ENCODE results near the gene CDKAL1. TPM values are rescaled to one million over a fixed set of nuclear protein-coding genes. Genes with fewer than 3 reads are reported as not detected.

The CDKAL1 gene
- total and polyA plus RNA-seq, 10 of the 15 experiments (the other 5 are each of a cell fraction or from before 2014, with no cell fraction given), result 10.7 to 26.9 (median 17.3) TPM

- in situ Hi-C loops (cut with MboI) (no loop called here), intact Hi-C loops (cut with micrococcal nuclease; ENCODE audit: unreplicated experiment) (no loop called here)
- RAD21 ChIA-PET (ENCODE audit: unreplicated experiment), result no interaction called here
- POLR2A ChIA-PET, result no interaction called here
- ATAC-seq (no peak), FAIRE-seq (no peak), DNase-seq (ENCODE audit: low read depth, low spot score) (no peak)
- Histone ChIP-seq H3K27me3 (replicated peaks in 1 of 2; ENCODE audit: control insufficient read depth in 2 of 2, insufficient read depth in 2 of 2, low read length in 1 of 2) (no peaks in the 10 kb centered on the region), H4K20me1 (ENCODE audit: control insufficient read depth, insufficient read depth) (no peaks in the 10 kb centered on the region), H3K27ac (ENCODE audit: control insufficient read depth, insufficient read depth) (no peak overlapping the region), H3K4me1 (ENCODE audit: control insufficient read depth, insufficient read depth, low read length) (no peaks in the 10 kb centered on the region), H3K36me3 (ENCODE audit: control insufficient read depth in 2 of 2, insufficient read depth in 2 of 2, low read length in 1 of 2) (no peaks in the 10 kb centered on the region), H3K9me3 (replicated peaks; ENCODE audit: control insufficient read depth, insufficient read depth, low read length) (no peaks in the 10 kb centered on the region; the same call in 2 of the 3 replicates), H2AFZ (ENCODE audit: control insufficient read depth, low read depth, low read length) (no peak overlapping the region), H3K9ac (ENCODE audit: control insufficient read depth, insufficient read depth, low read length) (no peak overlapping the region), H3K4me2 (ENCODE audit: control insufficient read depth, insufficient read depth) (no peak overlapping the region), H3K79me2 (ENCODE audit: control insufficient read depth, insufficient read depth, low read length) (no peaks in the 10 kb centered on the region), H3K4me3 (no peak overlapping the region)
- CTCF ChIA-PET, result no interaction called here
- BruUV-seq (replicated peaks), result no TSS peak
- 58% methylated on average over 4 of the region's 4 CpGs for WGBS (ENCODE audit: insufficient coverage, insufficient replicate concordance, low lambda C conversion rate, missing lambda C conversion rate)
- TF ChIP-seq LARP7 (IDR thresholded peaks at IDR 0.05), result no peak
- TF ChIP-seq CHD4 (IDR thresholded peaks at IDR 0.05), result no peak
- TF ChIP-seq ZNF384 (IDR thresholded peaks at IDR 0.05; ENCODE audit: borderline replicate concordance, low read depth, low read length), result no peak
- no peak for TF ChIP-seq ASH2L (IDR thresholded peaks at IDR 0.05; ENCODE audit: borderline replicate concordance, low read depth)
- no peak for TF ChIP-seq RELA (IDR thresholded peaks at IDR 0.05; ENCODE audit: borderline replicate concordance, partially characterized antibody)
- TF ChIP-seq, protein P1, sequence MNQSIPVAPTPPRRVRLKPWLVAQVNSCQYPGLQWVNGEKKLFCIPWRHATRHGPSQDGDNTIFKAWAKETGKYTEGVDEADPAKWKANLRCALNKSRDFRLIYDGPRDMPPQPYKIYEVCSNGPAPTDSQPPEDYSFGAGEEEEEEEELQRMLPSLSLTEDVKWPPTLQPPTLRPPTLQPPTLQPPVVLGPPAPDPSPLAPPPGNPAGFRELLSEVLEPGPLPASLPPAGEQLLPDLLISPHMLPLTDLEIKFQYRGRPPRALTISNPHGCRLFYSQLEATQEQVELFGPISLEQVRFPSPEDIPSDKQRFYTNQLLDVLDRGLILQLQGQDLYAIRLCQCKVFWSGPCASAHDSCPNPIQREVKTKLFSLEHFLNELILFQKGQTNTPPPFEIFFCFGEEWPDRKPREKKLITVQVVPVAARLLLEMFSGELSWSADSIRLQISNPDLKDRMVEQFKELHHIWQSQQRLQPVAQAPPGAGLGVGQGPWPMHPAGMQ (IDR thresholded peaks at IDR 0.05; ENCODE audit: borderline replicate concordance), result no peak
- TF ChIP-seq, protein P2, sequence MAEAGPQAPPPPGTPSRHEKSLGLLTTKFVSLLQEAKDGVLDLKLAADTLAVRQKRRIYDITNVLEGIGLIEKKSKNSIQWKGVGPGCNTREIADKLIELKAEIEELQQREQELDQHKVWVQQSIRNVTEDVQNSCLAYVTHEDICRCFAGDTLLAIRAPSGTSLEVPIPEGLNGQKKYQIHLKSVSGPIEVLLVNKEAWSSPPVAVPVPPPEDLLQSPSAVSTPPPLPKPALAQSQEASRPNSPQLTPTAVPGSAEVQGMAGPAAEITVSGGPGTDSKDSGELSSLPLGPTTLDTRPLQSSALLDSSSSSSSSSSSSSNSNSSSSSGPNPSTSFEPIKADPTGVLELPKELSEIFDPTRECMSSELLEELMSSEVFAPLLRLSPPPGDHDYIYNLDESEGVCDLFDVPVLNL (IDR thresholded peaks at IDR 0.05; ENCODE audit: low read depth, low read length), result no peak
- no peak for TF ChIP-seq CBX5 (IDR thresholded peaks at IDR 0.05; ENCODE audit: low read depth)
- no peak for TF ChIP-seq IRF3 (IDR thresholded peaks at IDR 0.05)
- TF ChIP-seq SIX5 (IDR thresholded peaks at IDR 0.05; ENCODE audit: low read depth, low read length, severe bottlenecking), result no peak
- TF ChIP-seq MTA2 (IDR thresholded peaks at IDR 0.05; ENCODE audit: low read depth), result no peak
- TF ChIP-seq POLR2AphosphoS2 (IDR thresholded peaks at IDR 0.05; ENCODE audit: low read depth, low read length), result no peak
- TF ChIP-seq ZNF274 (IDR thresholded peaks at IDR 0.05; ENCODE audit: insufficient read depth, insufficient read length), result no peak
- no peak for TF ChIP-seq BRCA1 (IDR thresholded peaks at IDR 0.05; ENCODE audit: low read depth, low read length)
- TF ChIP-seq, protein P3, sequence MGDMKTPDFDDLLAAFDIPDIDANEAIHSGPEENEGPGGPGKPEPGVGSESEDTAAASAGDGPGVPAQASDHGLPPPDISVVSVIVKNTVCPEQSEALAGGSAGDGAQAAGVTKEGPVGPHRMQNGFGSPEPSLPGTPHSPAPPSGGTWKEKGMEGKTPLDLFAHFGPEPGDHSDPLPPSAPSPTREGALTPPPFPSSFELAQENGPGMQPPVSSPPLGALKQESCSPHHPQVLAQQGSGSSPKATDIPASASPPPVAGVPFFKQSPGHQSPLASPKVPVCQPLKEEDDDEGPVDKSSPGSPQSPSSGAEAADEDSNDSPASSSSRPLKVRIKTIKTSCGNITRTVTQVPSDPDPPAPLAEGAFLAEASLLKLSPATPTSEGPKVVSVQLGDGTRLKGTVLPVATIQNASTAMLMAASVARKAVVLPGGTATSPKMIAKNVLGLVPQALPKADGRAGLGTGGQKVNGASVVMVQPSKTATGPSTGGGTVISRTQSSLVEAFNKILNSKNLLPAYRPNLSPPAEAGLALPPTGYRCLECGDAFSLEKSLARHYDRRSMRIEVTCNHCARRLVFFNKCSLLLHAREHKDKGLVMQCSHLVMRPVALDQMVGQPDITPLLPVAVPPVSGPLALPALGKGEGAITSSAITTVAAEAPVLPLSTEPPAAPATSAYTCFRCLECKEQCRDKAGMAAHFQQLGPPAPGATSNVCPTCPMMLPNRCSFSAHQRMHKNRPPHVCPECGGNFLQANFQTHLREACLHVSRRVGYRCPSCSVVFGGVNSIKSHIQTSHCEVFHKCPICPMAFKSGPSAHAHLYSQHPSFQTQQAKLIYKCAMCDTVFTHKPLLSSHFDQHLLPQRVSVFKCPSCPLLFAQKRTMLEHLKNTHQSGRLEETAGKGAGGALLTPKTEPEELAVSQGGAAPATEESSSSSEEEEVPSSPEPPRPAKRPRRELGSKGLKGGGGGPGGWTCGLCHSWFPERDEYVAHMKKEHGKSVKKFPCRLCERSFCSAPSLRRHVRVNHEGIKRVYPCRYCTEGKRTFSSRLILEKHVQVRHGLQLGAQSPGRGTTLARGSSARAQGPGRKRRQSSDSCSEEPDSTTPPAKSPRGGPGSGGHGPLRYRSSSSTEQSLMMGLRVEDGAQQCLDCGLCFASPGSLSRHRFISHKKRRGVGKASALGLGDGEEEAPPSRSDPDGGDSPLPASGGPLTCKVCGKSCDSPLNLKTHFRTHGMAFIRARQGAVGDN (IDR thresholded peaks at IDR 0.05), result no peak
- TF ChIP-seq YY1 (IDR thresholded peaks at IDR 0.05; ENCODE audit: low read depth, low read length), result no peak
- no peak for TF ChIP-seq EZH2 (IDR thresholded peaks at IDR 0.05; ENCODE audit: borderline replicate concordance, control insufficient read depth, low read depth, low read length)
- no peak for TF ChIP-seq FOS (IDR thresholded peaks at IDR 0.05; ENCODE audit: borderline replicate concordance, extremely low read depth, insufficient read length)
- TF ChIP-seq NBN (IDR thresholded peaks at IDR 0.05), result no peak
- SMC1A ChIA-PET (ENCODE audit: uncharacterized antibody, unreplicated experiment), result interaction anchor here (0.6 to 1.0 kb wide), 5 partner anchors 14 to 148 kb away, joined by 3 read pairs; no protein-coding TSS in a partner anchor
Observed at GRCh38 chr6:21278375-21278745, 744.1 kb downstream of the CDKAL1 start.
